HCT116 (cell line): ENCODE data around the gene UBIAD1. TPM values are rescaled to one million over a fixed set of nuclear protein-coding genes. Genes with fewer than 3 reads are reported as not detected.

Experiments
- ATAC-seq: fragments of 200-7000 bp; cut with Tn5 transposase; 2 replicates; pipeline ENCODE4 v1.9.1; 2020; ENCODE audit warnings: mild to moderate bottlenecking, moderate library complexity
- BruUV-seq: library from RNA; stranded (reverse); fragments of 400-500 nt; replicated peaks from 2 replicates; lab custom pipeline; 2021; lab: Mats Ljungman, UMichigan
- CTCF ChIA-PET: fragments of 300-600 bp; sonication (Branson Sonifier 250); formaldehyde crosslinking; loops from one replicate; lab custom pipeline; 2021; ENCODE audit warnings: antibody characterized with exemption; lab: Charles Lee
- POLR2A ChIA-PET: fragments of 300-600, 350-600 bp; sonication (Branson Sonifier 250); formaldehyde crosslinking; loops from one replicate; lab custom pipeline; 2021; ENCODE audit warnings: antibody characterized with exemption; lab: Charles Lee
- RAD21 ChIA-PET, 2 experiments: fragments of 300-600 bp; sonication (Branson Sonifier 250); formaldehyde crosslinking; loops; one replicate each; lab custom pipeline; 2023; ENCODE audit warnings: low total read pairs in 2 of 2; ENCODE audit not compliant: uncharacterized antibody in 2 of 2, unreplicated experiment in 2 of 2, low non-redundant PET in 1 of 2; lab: Charles Lee
- DNase-seq: peaks from one replicate; pipeline ENCODE4 v3.0.0-alpha.2; 2010; ENCODE audit warnings: low read depth, low spot score
- H2AFZ ChIP-seq: fragments of 200-600 bp; shearing (Covaris generic), sonication (generic); 2 replicates; pipeline ENCODE4 v1.6.1; 2017; ENCODE audit warnings: low read depth, mixed run types, mixed read lengths, antibody characterized with exemption, low read length; ENCODE audit not compliant: poor library complexity, severe bottlenecking
- H3K27ac ChIP-seq: 2 replicates; pipeline ENCODE4 v1.5.1; 2012; ENCODE audit warnings: low read depth, low read length
- H3K27me3 ChIP-seq: fragments of 200-600 bp; sonication (generic); 2 replicates; pipeline ENCODE4 v1.6.1; 2016; ENCODE audit warnings: mixed run types, low read length, mixed read lengths; ENCODE audit not compliant: insufficient read depth
- H3K36me3 ChIP-seq, 2 experiments: fragments of 200-500 bp in 1 of 2; fragments of 200-600 bp in 1 of 2; sonication (Bioruptor generic) in 1 of 2; sonication (generic) in 1 of 2; 2 replicates each; pipeline versions ENCODE4 v1.5.1 to v1.6.1; 2014 to 2016; ENCODE audit warnings: low read length in 2 of 2, inconsistent platforms in 1 of 2, mixed read lengths in 1 of 2, mixed run types in 1 of 2; ENCODE audit not compliant: insufficient read depth in 2 of 2, control insufficient read depth in 1 of 2
- H3K4me1 ChIP-seq, 2 experiments: fragments of 200-600 bp in 1 of 2; sonication (generic) in 1 of 2; 2 replicates each; pipeline versions ENCODE4 v1.5.1 to v1.6.1; 2012 to 2017; ENCODE audit warnings: low read length in 2 of 2, inconsistent platforms in 1 of 2, mild to moderate bottlenecking in 1 of 2, mixed read lengths in 1 of 2, mixed run types in 1 of 2, moderate library complexity in 1 of 2; ENCODE audit not compliant: insufficient read depth in 2 of 2, control insufficient read depth in 1 of 2
- H3K4me2 ChIP-seq: fragments of 200-600 bp; sonication (generic); 2 replicates; pipeline ENCODE4 v1.6.1; 2017; ENCODE audit warnings: mixed run types, low read length, mixed read lengths
- H3K4me3 ChIP-seq, 2 experiments: fragments of 200-600 bp in 1 of 2; sonication (generic) in 1 of 2; replicated peaks in 1 of 2; 2 replicates each; pipeline ENCODE4 v1.5.1; 2011 to 2016; ENCODE audit warnings: low read length in 2 of 2, control low read depth in 1 of 2, low read depth in 1 of 2, mild to moderate bottlenecking in 1 of 2, mixed read lengths in 1 of 2, mixed run types in 1 of 2
- H3K79me2 ChIP-seq: fragments of 200-600 bp; sonication (generic); 2 replicates; pipeline ENCODE4 v1.6.1; 2017; ENCODE audit warnings: mild to moderate bottlenecking, mixed run types, low read length, moderate library complexity, mixed read lengths; ENCODE audit not compliant: insufficient read depth
- H3K9ac ChIP-seq: fragments of 200-600 bp; sonication (generic); 2 replicates; pipeline ENCODE4 v1.6.1; 2016; ENCODE audit warnings: low read length, mixed read lengths
- H3K9me2 ChIP-seq: fragments of 200-600 bp; sonication (generic), shearing (Covaris generic); 2 replicates; pipeline ENCODE4 v1.6.1; 2017; ENCODE audit warnings: mixed run types, mild to moderate bottlenecking, moderate library complexity; ENCODE audit not compliant: insufficient read depth
- H3K9me3 ChIP-seq, 2 experiments: fragments of 200-500 bp in 1 of 2; fragments of 200-600 bp in 1 of 2; sonication (Bioruptor generic) in 1 of 2; sonication (generic) in 1 of 2; 2 replicates each; pipeline ENCODE4 v1.6.1; 2014 to 2017; ENCODE audit warnings: low read length in 2 of 2, mixed read lengths in 2 of 2, inconsistent platforms in 1 of 2, low read depth in 1 of 2, mild to moderate bottlenecking in 1 of 2, mixed run types in 1 of 2, moderate library complexity in 1 of 2; ENCODE audit not compliant: control insufficient read depth in 1 of 2, insufficient read depth in 1 of 2
- H4K20me1 ChIP-seq: fragments of 200-600 bp; sonication (generic), shearing (Covaris generic); 2 replicates; pipeline ENCODE4 v1.6.1; 2017; ENCODE audit warnings: mixed run types, mild to moderate bottlenecking, moderate library complexity; ENCODE audit not compliant: insufficient read depth
- ATF3 ChIP-seq: IDR thresholded peaks from 2 replicates; pipeline ENCODE4 v1.6.1; 2012
- CBX3 ChIP-seq: IDR thresholded peaks from 2 replicates; pipeline ENCODE4 v1.6.1; 2012; ENCODE audit warnings: low read depth
- CTCF ChIP-seq, 3 experiments: fragments of 200-600 bp in 1 of 3; sonication (generic) in 1 of 3; IDR thresholded peaks in 2 of 3; conservative IDR thresholded peaks in 1 of 3; 2 replicates each; pipeline ENCODE4 v1.5.1; 2012 to 2017; ENCODE audit warnings: low read depth in 2 of 3, low read length in 2 of 3, antibody characterized with exemption in 1 of 3, borderline replicate concordance in 1 of 3, control low read depth in 1 of 3, mild to moderate bottlenecking in 1 of 3, mixed read lengths in 1 of 3, mixed run types in 1 of 3, moderate library complexity in 1 of 3; ENCODE audit not compliant: insufficient read depth in 1 of 3
- EGR1 ChIP-seq: IDR thresholded peaks from 2 replicates; pipeline ENCODE4 v1.6.1; 2012; ENCODE audit warnings: low read depth
- ELF1 ChIP-seq: IDR thresholded peaks from 2 replicates; pipeline ENCODE4 v1.6.1; 2012; ENCODE audit warnings: low read depth, borderline replicate concordance
- EZH2 ChIP-seq: fragments of 200-600 bp; sonication (generic); IDR thresholded peaks from 2 replicates; pipeline ENCODE4 v1.6.1; 2017; ENCODE audit warnings: antibody characterized with exemption, mixed run types
- EZH2phosphoT487 ChIP-seq: fragments of 200-600 bp; IDR thresholded peaks from 2 replicates; pipeline ENCODE4 v1.6.1; 2018; ENCODE audit warnings: antibody characterized with exemption, borderline replicate concordance
- MAX ChIP-seq: IDR thresholded peaks from 2 replicates; pipeline ENCODE4 v1.6.1; 2012
- POLR2A ChIP-seq: IDR thresholded peaks from 2 replicates; pipeline ENCODE4 v1.7.0; 2011; ENCODE audit warnings: borderline replicate concordance; ENCODE audit not compliant: insufficient read depth, insufficient read length; ENCODE audit errors: extremely low read depth
- RAD21 ChIP-seq: IDR thresholded peaks from 2 replicates; pipeline ENCODE4 v1.6.1; 2012; ENCODE audit warnings: low read depth, mild to moderate bottlenecking
- REST ChIP-seq: IDR thresholded peaks from 2 replicates; pipeline ENCODE4 v1.6.1; 2012; ENCODE audit warnings: low read depth
- SP1 ChIP-seq: IDR thresholded peaks from 2 replicates; pipeline ENCODE4 v1.6.1; 2012; ENCODE audit warnings: low read depth
- TCF7L2 ChIP-seq: IDR thresholded peaks from 2 replicates; pipeline ENCODE4 v1.7.0; 2011; ENCODE audit warnings: borderline replicate concordance, inconsistent platforms; ENCODE audit not compliant: insufficient read depth, insufficient read length; ENCODE audit errors: extremely low read depth
- YY1 ChIP-seq: IDR thresholded peaks from 2 replicates; pipeline ENCODE4 v1.6.1; 2011; ENCODE audit warnings: low read length, low read depth, moderate library complexity, mild to moderate bottlenecking; ENCODE audit not compliant: insufficient replicate concordance; ENCODE audit errors: extremely low read depth
- ZBTB33 ChIP-seq: IDR thresholded peaks from 2 replicates; pipeline ENCODE4 v1.6.1; 2011; ENCODE audit warnings: mild to moderate bottlenecking, low read length, moderate library complexity; ENCODE audit not compliant: insufficient replicate concordance; ENCODE audit errors: extremely low read depth
- ZFX ChIP-seq: fragments of 450-650 bp; IDR thresholded peaks from 2 replicates; pipeline ENCODE4 v1.6.1; 2017
- intact Hi-C: fragments of 100-400 bp; cut with micrococcal nuclease; formaldehyde crosslinking; loops from 2 replicates; pipeline ENCODE4 v1.10.0; 2022
- total RNA-seq: library from RNA; stranded (reverse); gene quantifications from one replicate; pipeline ENCODE4 v1.2.1, GENCODE V29; 2021; ENCODE audit not compliant: unreplicated experiment

Gene UBIAD1
- total RNA-seq, 1 experiment from 2014 or later = 17.2 TPM

GRCh38 chr1:11321656-11322491, 48.9 kb downstream of the UBIAD1 start:
- H4K20me1 ChIP-seq = no peaks in the 10 kb centered on the region
- DNase-seq (no peak), ATAC-seq (no peak)
- H2AFZ ChIP-seq = no peak overlapping the region
- H3K9me2 ChIP-seq = no peaks in the 10 kb centered on the region
- no TSS peak for BruUV-seq
- no peak overlapping the region for H3K9ac ChIP-seq
- no peaks in the 10 kb centered on the region for H3K9me3 ChIP-seq
- RAD21 ChIA-PET = no interaction called here
- TF ChIP-seq ZBTB33 = no peak
- TF ChIP-seq SP1 = no peak
- no peak for TF ChIP-seq EZH2
- no peak for TF ChIP-seq MAX
- no peak for TF ChIP-seq ELF1
- no peak for TF ChIP-seq RAD21
- no peak for TF ChIP-seq YY1
- no peak for TF ChIP-seq EGR1
- no peak for TF ChIP-seq TCF7L2
- TF ChIP-seq ZFX = no peak
- TF ChIP-seq CTCF (IDR thresholded peaks at IDR 0.05 in 2 of 3, conservative IDR thresholded peaks at IDR 0.05 in 1 of 3; ENCODE audit: borderline replicate concordance in 1 of 3, insufficient read depth in 1 of 3, low read depth in 2 of 3, low read length in 2 of 3) = no peak
- no peak for TF ChIP-seq CBX3
- TF ChIP-seq POLR2A = no peak
- TF ChIP-seq REST = no peak
- no peak for TF ChIP-seq ATF3
- TF ChIP-seq EZH2phosphoT487 = no peak
- H3K79me2 ChIP-seq = no peaks in the 10 kb centered on the region
- H3K4me1 ChIP-seq = no peaks in the 10 kb centered on the region
- intact Hi-C loops = no loop called here
- CTCF ChIA-PET = no interaction called here
- POLR2A ChIA-PET = no interaction called here
- H3K27ac ChIP-seq = no peak overlapping the region
- no peak overlapping the region for H3K4me2 ChIP-seq
- no peaks in the 10 kb centered on the region for H3K36me3 ChIP-seq
- no peaks in the 10 kb centered on the region for H3K27me3 ChIP-seq
- no peak overlapping the region for H3K4me3 ChIP-seq
